ENCODE results near the gene RFXANK. TPM values are rescaled to one million over a fixed set of nuclear protein-coding genes. Genes with fewer than 3 reads are reported as not detected.

The RFXANK gene
- total and polyA plus RNA-seq, 2 donors (not counting 1 experiment from before 2014, with no cell fraction given), result 77.9 to 100 TPM

GRCh38 chr19:19149435-19149834, 42.6 kb upstream of the RFXANK start:
- DNase-seq, result no peak
- no peak overlapping the region for H3K9ac ChIP-seq (ENCODE audit: low read length)
- ATAC-seq (ENCODE audit: low read depth), result no peak
- H3K79me2 ChIP-seq (ENCODE audit: control insufficient read depth, insufficient read depth, low read length), result no peaks in the 10 kb centered on the region
- WGBS (ENCODE audit: insufficient coverage), result 100% methylated on average over 2 of the region's 2 CpGs
- H2AFZ ChIP-seq (ENCODE audit: insufficient read depth, low read depth, low read length, poor library complexity, severe bottlenecking), result no peak overlapping the region
- CTCF ChIA-PET, result interaction anchor here (2.3 to 10.8 kb wide), 2 partner anchors 24 to 76 kb away, joined by 8 to 285 read pairs; partner anchors contain the start of gene MEF2B
- H4K20me1 ChIP-seq (ENCODE audit: control insufficient read depth, insufficient read depth, low read length, poor library complexity, severe bottlenecking), result no peaks in the 10 kb centered on the region
- TF ChIP-seq CTCF (IDR thresholded peaks at IDR 0.05) (no peak), EZH2 (IDR thresholded peaks at IDR 0.05; ENCODE audit: borderline replicate concordance, insufficient read depth, low read depth, low read length, poor library complexity, severe bottlenecking) (no peak)
- H3K27ac Mint-ChIP-seq, result no peak overlapping the region
- no peaks in the 10 kb centered on the region for H3K27me3 Mint-ChIP-seq
- peaks cover 30% of the 10 kb centered on the region for H3K4me1 Mint-ChIP-seq
- H3K4me1 ChIP-seq (ENCODE audit: control insufficient read depth in 2 of 2, insufficient read depth in 2 of 2, low read length in 2 of 2), result peaks cover 14 to 25% of the 10 kb centered on the region in 2 donors
- no peaks in the 10 kb centered on the region for H3K9me3 Mint-ChIP-seq (ENCODE audit: insufficient read depth)
- no peaks in the 10 kb centered on the region for H3K9me3 ChIP-seq (ENCODE audit: control extremely low read depth in 1 of 3, control insufficient read depth in 2 of 3, insufficient read depth in 1 of 3, low read length in 2 of 3)
- POLR2A ChIA-PET, result no interaction called here
- no peak overlapping the region for H3K27ac ChIP-seq (ENCODE audit: low read length in 2 of 2)
- H3K4me3 Mint-ChIP-seq, result no peak overlapping the region
- no peak overlapping the region for H3K4me2 ChIP-seq (replicated peaks; ENCODE audit: low read depth, low read length, poor library complexity, severe bottlenecking)
- peaks cover 4 to 15% of the 10 kb centered on the region in 2 experiments for H3K36me3 ChIP-seq (replicated peaks in 1 of 2; ENCODE audit: control extremely low read depth in 1 of 2, control insufficient read depth in 1 of 2, extremely low read depth in 1 of 2, insufficient read depth in 2 of 2, low read length in 1 of 2)
- no peaks in the 10 kb centered on the region for H3K27me3 ChIP-seq (replicated peaks in 1 of 4; ENCODE audit: control extremely low read depth in 1 of 4, control insufficient read depth in 3 of 4, insufficient read depth in 4 of 4, low read length in 3 of 4)
- no peak overlapping the region for H3K4me3 ChIP-seq (ENCODE audit: control extremely low read depth in 1 of 5, extremely low read depth in 1 of 5, insufficient read depth in 1 of 5, low read depth in 2 of 5, low read length in 4 of 5)
- intact Hi-C loops (cut with micrococcal nuclease), result no loop called here

- Histone ChIP-seq H2AFZ (ENCODE audit: insufficient read depth, low read depth, low read length, poor library complexity, severe bottlenecking) (no peak overlapping the region), H3K27me3 (replicated peaks in 1 of 4; ENCODE audit: control extremely low read depth in 1 of 4, control insufficient read depth in 3 of 4, insufficient read depth in 4 of 4, low read length in 3 of 4) (no peaks in the 10 kb centered on the region), H3K4me2 (replicated peaks; ENCODE audit: low read depth, low read length, poor library complexity, severe bottlenecking) (peak overlapping the region; percentile 50), H3K79me2 (ENCODE audit: control insufficient read depth, insufficient read depth, low read length) (no peaks in the 10 kb centered on the region), H3K9me3 (ENCODE audit: control extremely low read depth in 1 of 3, control insufficient read depth in 2 of 3, insufficient read depth in 1 of 3, low read length in 2 of 3) (peaks cover 0 to 6% (median 6%) of the 10 kb centered on the region in 3 donors), H3K27ac (ENCODE audit: low read length in 2 of 2) (no peak overlapping the region), H3K36me3 (replicated peaks in 1 of 2; ENCODE audit: control extremely low read depth in 1 of 2, control insufficient read depth in 1 of 2, extremely low read depth in 1 of 2, insufficient read depth in 2 of 2, low read length in 1 of 2) (peaks cover 4 to 14% of the 10 kb centered on the region in 2 experiments), H4K20me1 (ENCODE audit: control insufficient read depth, insufficient read depth, low read length, poor library complexity, severe bottlenecking) (no peaks in the 10 kb centered on the region), H3K4me3 (ENCODE audit: control extremely low read depth in 1 of 5, extremely low read depth in 1 of 5, insufficient read depth in 1 of 5, low read depth in 2 of 5, low read length in 4 of 5) (no peak overlapping the region), H3K9ac (ENCODE audit: low read length) (no peak overlapping the region), H3K4me1 (ENCODE audit: control insufficient read depth in 2 of 2, insufficient read depth in 2 of 2, low read length in 2 of 2) (peaks cover 22 to 30% of the 10 kb centered on the region in 2 donors)
- H3K27ac Mint-ChIP-seq, result peak overlapping the region; percentile 59
- peaks cover 3% of the 10 kb centered on the region for H3K9me3 Mint-ChIP-seq (ENCODE audit: insufficient read depth)
- CTCF ChIA-PET, result interaction anchor here (1.8 kb wide), 1 partner anchor 22 kb away, joined by 8 read pairs; no protein-coding TSS in a partner anchor
- WGBS (ENCODE audit: insufficient coverage), result 38% methylated on average over 11 of the region's 11 CpGs
- intact Hi-C loops (cut with micrococcal nuclease), result no loop called here
- peaks cover 43% of the 10 kb centered on the region for H3K4me1 Mint-ChIP-seq
- ATAC-seq (ENCODE audit: low read depth) (peak; percentile 76), DNase-seq (peak; percentile 52)
- POLR2A ChIA-PET, result no interaction called here
- no peak overlapping the region for H3K4me3 Mint-ChIP-seq
- H3K27me3 Mint-ChIP-seq, result no peaks in the 10 kb centered on the region
- no peak for TF ChIP-seq CTCF (IDR thresholded peaks at IDR 0.05)
- no peak for TF ChIP-seq EZH2 (IDR thresholded peaks at IDR 0.05; ENCODE audit: borderline replicate concordance, insufficient read depth, low read depth, low read length, poor library complexity, severe bottlenecking)
Observed at GRCh38 chr19:19151418-19151817, 40.6 kb upstream of the RFXANK start.

Data from B cell (primary cell).